Body of pancreas (tissue), 4 donors: Measurements from ENCODE around the gene PIP4K2C.

Experiments
- POLR2A ChIP-seq, 3 donors: fragments of 450-650 bp; IDR thresholded peaks; one replicate each; pipeline ENCODE4 v1.6.1; 2016; ENCODE audit warnings: antibody characterized with exemption in 3 of 3, mild to moderate bottlenecking in 2 of 3
- TF ChIP-seq, protein P1 (sequence below), 7 experiments: fragments of 450-650 bp in 4 of 7; fragments of 200-600 bp in 3 of 7; sonication (generic) in 3 of 7; IDR thresholded peaks; one replicate each; pipeline ENCODE4 v1.5.1; 2016 to 2019; ENCODE audit warnings: antibody characterized with exemption in 7 of 7

DNA sequence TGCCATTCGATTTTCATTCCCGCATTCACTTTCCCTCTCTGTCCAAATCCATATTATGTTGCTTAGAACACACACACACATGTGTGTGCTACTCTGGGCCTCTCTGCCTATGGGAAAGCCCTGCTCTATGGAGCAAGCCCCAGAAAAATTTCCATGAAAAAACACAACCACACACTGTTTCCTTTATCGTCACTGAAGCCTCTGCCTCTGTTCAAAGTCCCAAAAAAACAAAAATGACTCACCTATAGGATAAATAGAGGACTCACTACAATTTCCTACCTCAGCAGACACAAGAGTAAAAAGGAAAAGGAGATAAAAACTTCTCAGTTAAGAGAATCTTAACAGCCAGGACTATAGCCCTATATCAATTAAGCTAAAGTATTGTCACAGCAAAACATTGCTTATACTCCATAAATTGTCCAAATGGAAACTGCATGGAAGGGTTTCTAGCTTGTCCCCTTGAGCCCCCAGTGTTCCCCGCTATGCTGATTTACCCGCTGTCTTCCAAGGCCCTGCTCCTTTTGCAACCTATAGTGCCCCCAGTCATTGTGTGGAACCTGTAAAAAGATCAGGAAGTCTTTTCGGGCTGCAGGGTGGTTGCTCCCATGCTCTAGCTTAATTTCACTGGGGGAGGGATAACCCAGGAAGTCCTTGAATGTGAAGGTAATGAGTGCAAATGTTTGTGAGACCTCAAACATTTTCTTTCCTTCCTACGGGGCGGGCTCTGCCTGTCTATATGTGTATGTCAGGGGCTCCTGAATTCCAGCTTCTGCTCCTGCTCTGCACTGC is 11.1 kb upstream of the PIP4K2C start:
- TF ChIP-seq, protein P1, sequence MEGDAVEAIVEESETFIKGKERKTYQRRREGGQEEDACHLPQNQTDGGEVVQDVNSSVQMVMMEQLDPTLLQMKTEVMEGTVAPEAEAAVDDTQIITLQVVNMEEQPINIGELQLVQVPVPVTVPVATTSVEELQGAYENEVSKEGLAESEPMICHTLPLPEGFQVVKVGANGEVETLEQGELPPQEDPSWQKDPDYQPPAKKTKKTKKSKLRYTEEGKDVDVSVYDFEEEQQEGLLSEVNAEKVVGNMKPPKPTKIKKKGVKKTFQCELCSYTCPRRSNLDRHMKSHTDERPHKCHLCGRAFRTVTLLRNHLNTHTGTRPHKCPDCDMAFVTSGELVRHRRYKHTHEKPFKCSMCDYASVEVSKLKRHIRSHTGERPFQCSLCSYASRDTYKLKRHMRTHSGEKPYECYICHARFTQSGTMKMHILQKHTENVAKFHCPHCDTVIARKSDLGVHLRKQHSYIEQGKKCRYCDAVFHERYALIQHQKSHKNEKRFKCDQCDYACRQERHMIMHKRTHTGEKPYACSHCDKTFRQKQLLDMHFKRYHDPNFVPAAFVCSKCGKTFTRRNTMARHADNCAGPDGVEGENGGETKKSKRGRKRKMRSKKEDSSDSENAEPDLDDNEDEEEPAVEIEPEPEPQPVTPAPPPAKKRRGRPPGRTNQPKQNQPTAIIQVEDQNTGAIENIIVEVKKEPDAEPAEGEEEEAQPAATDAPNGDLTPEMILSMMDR (IDR thresholded peaks at IDR 0.05) = no peak
- no peak for TF ChIP-seq POLR2A (IDR thresholded peaks at IDR 0.05)
